Right lobe of liver (tissue), 6 donors: ENCODE measurements around the gene FCN3. TPM values are rescaled to one million over a fixed set of nuclear protein-coding genes. Genes with fewer than 3 reads are reported as not detected.

Experiments
- ATAC-seq, 4 donors: fragments of 200-7000 bp; cut with Tn5 transposase; one replicate each; pipeline ENCODE4 v1.9.1; 2020; ENCODE audit warnings: mild to moderate bottlenecking in 4 of 4, moderate library complexity in 4 of 4
- DNase-seq, 3 donors: peaks; one replicate each; pipeline ENCODE4 v3.0.0-alpha.2; 2020
- H3K27ac ChIP-seq, 3 donors: fragments of 200-600 bp; one replicate each; pipeline ENCODE4 v1.8.0; 2022
- H3K27me3 ChIP-seq, 2 donors: fragments of 200-600 bp; one replicate each; pipeline ENCODE4 v1.8.0; 2022
- H3K36me3 ChIP-seq, 4 donors: fragments of 200-600 bp; sonication (generic) in 1 of 4; one replicate each; pipeline versions ENCODE4 v1.5.1 to v1.8.0; 2017 to 2022; ENCODE audit warnings: control low read depth in 1 of 4
- H3K4me1 ChIP-seq, 4 donors: fragments of 200-600 bp; sonication (generic) in 1 of 4; one replicate each; pipeline versions ENCODE4 v1.5.1 to v1.8.0; 2017 to 2022; ENCODE audit warnings: control low read depth in 1 of 4
- H3K4me3 ChIP-seq, 3 donors: fragments of 200-600 bp; one replicate each; pipeline ENCODE4 v1.8.0; 2022
- H3K9me3 ChIP-seq, 4 donors: fragments of 200-600 bp; sonication (generic) in 1 of 4; one replicate each; pipeline versions ENCODE4 v1.5.1 to v1.8.0; 2017 to 2022; ENCODE audit warnings: control low read depth in 1 of 4
- CTCF ChIP-seq, 4 donors: fragments of 200-600 bp in 3 of 4; fragments of 450-650 bp in 1 of 4; IDR thresholded peaks; one replicate each; pipeline versions ENCODE4 v1.5.1 to v1.8.0; 2016 to 2022; ENCODE audit warnings: antibody characterized with exemption in 4 of 4, mild to moderate bottlenecking in 2 of 4
- POLR2A ChIP-seq: fragments of 450-650 bp; IDR thresholded peaks from one replicate; pipeline ENCODE4 v1.6.1; 2017; ENCODE audit warnings: antibody characterized with exemption, mild to moderate bottlenecking
- WGBS: methylation state at CpG from one replicate; pipeline ENCODE4 v1.1.6; 2018; ENCODE audit warnings: low coverage, low lambda C conversion rate; ENCODE audit not compliant: insufficient coverage; ENCODE audit errors: missing lambda C conversion rate; 5-methylcytosine and 5-hydroxymethylcytosine counted together
- intact Hi-C, 2 donors: fragments of 100-400 bp; cut with DNase I; formaldehyde crosslinking; loops; one replicate each; pipeline versions ENCODE4 v1.11.2 to v1.14.1; 2022
- total RNA-seq, 6 experiments: library from RNA; depleted of rRNA in 2 of 6; stranded (reverse); fragments of >200 nt in 2 of 6; fragmentation: NEBNext Ultra II Directional in 3 of 6; extraction: Animal tissue kit (Norgen Biotek cat#: 25700) in 3 of 6; gene quantifications; one replicate each; pipeline versions ENCODE4 v1.1.0 to v1.2.4, GENCODE V29; 2016 to 2023
- donor health status: DM: no; HTN: yes; CAD: no.
- donor health status: DM: no; HTN: no; CAD: no.
- donor health status: DM: no; HTN: no; CAD: no.
- donor health status: DM: no; HTN: yes; CAD: no.
- donor health status: DM: no; HTN: yes; CAD: no.

The FCN3 gene
- total RNA-seq, 6 experiments from 2014 or later: 81.6 to 213 (median 111) TPM

GRCh38 chr1:27349784-27350662 lies 24.6 kb downstream of the FCN3 start:
- H3K4me3 ChIP-seq: peak overlapping the region; percentile 2 to 32 (median 31)
- peaks cover 0 to 8% (median 0%) of the 10 kb centered on the region in 4 donors for H3K4me1 ChIP-seq
- DNase-seq (peak in 1 of 3 donors; percentile 68), ATAC-seq (peak; percentile 67 to 75 (median 73))
- no peak overlapping the region for H3K27ac ChIP-seq
- 33% methylated on average over 23 of the region's 84 CpGs for WGBS
- H3K9me3 ChIP-seq: no peaks in the 10 kb centered on the region
- TF ChIP-seq POLR2A: no peak
- TF ChIP-seq CTCF (IDR thresholded peaks at IDR 0.05): no peak
- no peaks in the 10 kb centered on the region for H3K36me3 ChIP-seq
- H3K27me3 ChIP-seq: no peaks in the 10 kb centered on the region
- intact Hi-C loops: no loop called here

- H3K27me3 ChIP-seq: no peaks in the 10 kb centered on the region
- no peaks in the 10 kb centered on the region for H3K36me3 ChIP-seq
- intact Hi-C loops: no loop called here
- H3K27ac ChIP-seq: no peak overlapping the region
- DNase-seq (no peak), ATAC-seq (peak; percentile 52 to 71 (median 60))
- peak overlapping the region; percentile 2 to 32 (median 31) for H3K4me3 ChIP-seq
- TF ChIP-seq POLR2A: no peak
- TF ChIP-seq CTCF (IDR thresholded peaks at IDR 0.05): no peak
- 53% methylated on average over 3 of the region's 51 CpGs for WGBS
- H3K4me1 ChIP-seq: peaks cover 0 to 8% (median 0%) of the 10 kb centered on the region in 4 donors
- H3K9me3 ChIP-seq: no peaks in the 10 kb centered on the region
Observed at GRCh38 chr1:27348861-27349783, 25.5 kb downstream of the FCN3 start.

GRCh38 chr1:27346991-27347624 lies 27.5 kb downstream of the FCN3 start:
- no peaks in the 10 kb centered on the region for H3K36me3 ChIP-seq
- no peak overlapping the region for H3K27ac ChIP-seq
- H3K9me3 ChIP-seq: no peaks in the 10 kb centered on the region
- no peak for DNase-seq
- TF ChIP-seq CTCF (IDR thresholded peaks at IDR 0.05): no peak
- no peak for TF ChIP-seq POLR2A
- ATAC-seq: no peak
- intact Hi-C loops: no loop called here
- peaks cover 0 to 8% (median 0%) of the 10 kb centered on the region in 4 donors for H3K4me1 ChIP-seq
- H3K27me3 ChIP-seq: no peaks in the 10 kb centered on the region
- no CpG with 5 or more reads among the region's 14 CpGs for WGBS
- no peak overlapping the region for H3K4me3 ChIP-seq

- peaks cover 0 to 8% (median 0%) of the 10 kb centered on the region in 4 donors for H3K4me1 ChIP-seq
- 92% methylated on average over 4 of the region's 8 CpGs for WGBS
- DNase-seq (no peak), ATAC-seq (no peak)
- no peaks in the 10 kb centered on the region for H3K36me3 ChIP-seq
- H3K4me3 ChIP-seq: no peak overlapping the region
- TF ChIP-seq CTCF (IDR thresholded peaks at IDR 0.05): no peak
- no peak for TF ChIP-seq POLR2A
- no peak overlapping the region for H3K27ac ChIP-seq
- intact Hi-C loops: no loop called here
- H3K27me3 ChIP-seq: no peaks in the 10 kb centered on the region
- H3K9me3 ChIP-seq: no peaks in the 10 kb centered on the region
Observed at GRCh38 chr1:27346357-27346756, 28.3 kb downstream of the FCN3 start.
